AG09309 (cell line): ENCODE results near the gene SLC9A8.
A peak's percentile ranks its signal among the peaks of the same experiment; 100 is the strongest.

ENCODE experiments used
- DNase-seq: peaks from one replicate; pipeline ENCODE4 v3.0.0-alpha.2; 2010; ENCODE audit warnings: low read depth
- H3K4me3 ChIP-seq: 2 replicates; pipeline ENCODE4 v1.5.1; 2011; ENCODE audit warnings: mild to moderate bottlenecking, low read depth, low read length, moderate library complexity; ENCODE audit not compliant: control insufficient read depth
- TF ChIP-seq, protein P1 (sequence below): IDR thresholded peaks from 2 replicates; pipeline ENCODE4 v1.5.1; 2011; ENCODE audit warnings: mild to moderate bottlenecking, low read depth, low read length, inconsistent platforms; ENCODE audit not compliant: insufficient read depth, control insufficient read depth; ENCODE audit errors: missing control alignments

Gene SLC9A8

DNA sequence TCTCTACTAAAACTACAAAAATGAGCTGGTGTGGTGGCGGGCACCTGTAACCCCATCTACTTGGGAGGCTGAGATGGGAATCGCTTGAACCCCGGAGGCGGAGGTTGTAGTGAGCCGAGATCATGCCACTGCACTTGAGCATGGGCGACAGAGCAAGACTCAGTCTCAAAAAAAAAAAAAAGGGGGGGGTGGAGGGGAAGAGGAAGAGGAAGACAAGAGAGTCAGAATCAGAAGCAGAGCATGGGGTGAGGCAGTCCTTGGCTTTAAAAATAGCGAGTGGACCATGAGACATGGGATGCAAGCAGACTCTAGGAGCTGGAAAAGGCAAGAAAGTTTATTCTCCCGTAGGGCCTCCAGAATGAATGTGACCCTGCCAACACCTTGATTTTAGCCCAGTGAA is 3.9 kb upstream of the SLC9A8 start:
- DNase-seq = no peak
- TF ChIP-seq, protein P1, sequence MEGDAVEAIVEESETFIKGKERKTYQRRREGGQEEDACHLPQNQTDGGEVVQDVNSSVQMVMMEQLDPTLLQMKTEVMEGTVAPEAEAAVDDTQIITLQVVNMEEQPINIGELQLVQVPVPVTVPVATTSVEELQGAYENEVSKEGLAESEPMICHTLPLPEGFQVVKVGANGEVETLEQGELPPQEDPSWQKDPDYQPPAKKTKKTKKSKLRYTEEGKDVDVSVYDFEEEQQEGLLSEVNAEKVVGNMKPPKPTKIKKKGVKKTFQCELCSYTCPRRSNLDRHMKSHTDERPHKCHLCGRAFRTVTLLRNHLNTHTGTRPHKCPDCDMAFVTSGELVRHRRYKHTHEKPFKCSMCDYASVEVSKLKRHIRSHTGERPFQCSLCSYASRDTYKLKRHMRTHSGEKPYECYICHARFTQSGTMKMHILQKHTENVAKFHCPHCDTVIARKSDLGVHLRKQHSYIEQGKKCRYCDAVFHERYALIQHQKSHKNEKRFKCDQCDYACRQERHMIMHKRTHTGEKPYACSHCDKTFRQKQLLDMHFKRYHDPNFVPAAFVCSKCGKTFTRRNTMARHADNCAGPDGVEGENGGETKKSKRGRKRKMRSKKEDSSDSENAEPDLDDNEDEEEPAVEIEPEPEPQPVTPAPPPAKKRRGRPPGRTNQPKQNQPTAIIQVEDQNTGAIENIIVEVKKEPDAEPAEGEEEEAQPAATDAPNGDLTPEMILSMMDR = no peak
- no peak overlapping the region for H3K4me3 ChIP-seq

DNA sequence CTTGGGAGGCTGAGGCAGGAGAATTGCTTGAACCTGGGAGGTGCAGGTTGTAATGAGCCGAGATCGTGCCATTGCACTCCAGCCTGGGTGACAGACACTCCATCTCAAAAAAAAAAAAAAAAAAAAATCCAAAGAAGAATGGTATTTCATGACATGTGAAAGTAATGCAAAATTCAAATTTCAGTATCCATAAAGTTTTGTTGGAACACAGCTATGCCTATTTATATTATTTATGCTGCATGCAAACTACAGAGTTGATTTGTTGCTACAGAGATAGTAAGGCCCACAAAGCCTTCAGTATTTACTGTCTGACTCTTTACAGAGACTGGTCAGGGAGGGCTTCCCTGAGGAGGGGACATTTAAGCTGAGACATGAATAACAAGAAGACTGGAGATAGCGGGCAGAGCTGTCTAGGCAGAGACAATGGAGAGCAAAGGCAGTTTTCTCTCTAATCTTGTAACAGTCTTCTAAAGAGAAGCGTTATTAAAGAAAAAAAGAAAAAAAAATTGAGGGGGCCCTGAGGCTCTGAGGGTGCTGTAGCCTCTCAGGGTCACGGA is 2.7 kb upstream of the SLC9A8 start:
- H3K4me3 ChIP-seq = no peak overlapping the region
- no peak for DNase-seq
- TF ChIP-seq, protein P1 = no peak

DNA sequence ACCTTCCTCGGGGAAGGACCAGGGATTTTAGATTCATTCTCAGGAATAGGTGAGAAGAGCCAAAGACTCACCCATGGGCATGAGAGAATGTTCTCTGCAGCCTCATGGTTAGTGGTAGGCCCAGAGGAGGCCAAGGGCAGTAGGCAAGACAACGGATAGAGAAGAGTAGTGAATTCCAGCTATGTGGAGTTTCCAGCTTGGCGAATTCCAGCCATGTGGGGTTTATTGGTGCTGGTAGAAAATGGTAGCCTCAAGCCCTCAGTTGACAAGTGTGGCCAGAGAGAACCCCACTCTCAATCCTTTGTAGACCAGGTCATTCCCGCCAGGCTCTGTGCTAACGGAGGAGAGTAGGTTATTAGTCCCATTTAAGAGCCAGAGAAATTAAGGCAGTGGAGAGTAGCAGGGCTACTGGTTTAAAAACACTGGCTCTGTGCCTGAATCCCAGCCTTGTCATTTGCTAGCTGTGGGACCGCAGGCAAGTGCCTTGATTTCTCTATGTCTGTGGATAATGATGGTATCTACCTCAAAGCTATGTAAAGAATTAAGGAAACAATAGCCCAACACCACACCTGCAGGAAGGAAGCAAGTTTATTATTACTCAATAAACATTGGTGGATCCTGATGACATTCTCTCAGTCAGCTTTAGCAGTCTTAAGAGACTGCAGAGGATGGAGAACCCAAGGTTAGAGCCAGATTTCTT is 2.0 kb upstream of the SLC9A8 start:
- H3K4me3 ChIP-seq = no peak overlapping the region
- TF ChIP-seq, protein P1 = no peak
- no peak for DNase-seq

DNA sequence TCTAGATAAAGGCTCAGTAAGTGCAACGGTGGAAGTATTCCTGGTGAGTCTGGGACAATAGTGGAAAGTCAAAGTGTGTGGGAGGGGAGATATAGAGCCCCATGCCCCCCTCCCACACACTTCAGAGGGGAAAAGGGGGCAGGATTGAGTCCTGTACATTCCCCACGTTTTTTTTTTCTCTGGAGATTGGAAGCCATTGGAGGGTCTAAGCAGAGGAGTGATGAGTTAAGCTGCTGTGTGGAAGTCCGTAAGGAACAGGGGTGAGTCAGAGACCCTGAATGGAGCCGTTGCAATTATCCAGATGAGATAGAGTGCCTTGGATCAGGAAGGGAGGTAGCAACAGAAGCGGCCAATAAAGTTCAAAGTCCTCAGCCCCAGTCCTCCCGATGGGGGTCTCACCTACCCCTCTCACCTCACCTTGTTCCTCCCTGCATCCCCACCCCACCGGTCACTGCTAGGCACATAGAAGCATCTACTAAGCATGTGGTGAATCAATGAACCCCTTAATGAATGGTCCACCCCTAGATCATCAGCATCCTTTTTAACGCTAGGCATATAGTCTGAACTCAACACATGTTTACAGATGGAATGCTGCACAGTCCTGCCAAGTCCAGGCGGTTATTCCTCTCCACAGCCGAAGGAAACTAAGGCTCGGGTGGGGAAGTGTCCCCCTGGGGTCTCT is 662 bp upstream of the SLC9A8 start:
- no peak for DNase-seq
- H3K4me3 ChIP-seq = peak overlapping the region; percentile 63
- TF ChIP-seq, protein P1 = no peak

DNA sequence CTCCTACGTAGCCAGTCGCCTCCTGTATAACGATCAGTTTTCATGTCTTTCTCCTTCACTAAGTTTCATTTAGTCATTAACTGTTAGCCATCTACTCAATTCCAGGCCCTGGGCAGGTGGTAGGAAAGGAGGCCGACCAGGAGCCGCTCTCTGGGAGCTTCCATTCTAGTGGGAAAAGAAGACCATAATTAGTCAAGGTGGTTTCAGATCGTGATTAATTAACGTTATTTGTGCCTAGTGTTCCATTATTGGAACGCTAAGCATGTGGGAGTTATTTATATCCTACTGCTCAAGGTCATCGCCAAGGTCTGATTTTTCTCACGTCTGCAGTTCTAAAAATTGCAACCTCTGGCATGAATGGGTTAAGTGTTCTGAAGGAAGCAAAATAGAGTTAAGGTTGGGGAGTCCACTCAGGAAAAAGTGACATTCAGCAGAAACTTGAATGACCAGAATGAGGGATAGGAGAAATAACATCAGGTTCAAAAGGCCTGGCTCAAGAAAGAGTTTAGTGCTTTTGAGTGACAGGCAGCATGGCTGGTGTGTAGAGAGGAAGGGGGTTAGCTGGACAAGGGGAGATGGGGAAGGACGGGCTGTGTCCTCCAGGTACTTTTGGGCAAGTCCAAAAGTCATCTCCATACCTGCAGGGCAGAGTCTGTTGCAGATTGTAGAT is 812 bp downstream of the SLC9A8 start:
- peak overlapping the region; percentile 63 for H3K4me3 ChIP-seq
- DNase-seq = no peak
- TF ChIP-seq, protein P1 = no peak

DNA sequence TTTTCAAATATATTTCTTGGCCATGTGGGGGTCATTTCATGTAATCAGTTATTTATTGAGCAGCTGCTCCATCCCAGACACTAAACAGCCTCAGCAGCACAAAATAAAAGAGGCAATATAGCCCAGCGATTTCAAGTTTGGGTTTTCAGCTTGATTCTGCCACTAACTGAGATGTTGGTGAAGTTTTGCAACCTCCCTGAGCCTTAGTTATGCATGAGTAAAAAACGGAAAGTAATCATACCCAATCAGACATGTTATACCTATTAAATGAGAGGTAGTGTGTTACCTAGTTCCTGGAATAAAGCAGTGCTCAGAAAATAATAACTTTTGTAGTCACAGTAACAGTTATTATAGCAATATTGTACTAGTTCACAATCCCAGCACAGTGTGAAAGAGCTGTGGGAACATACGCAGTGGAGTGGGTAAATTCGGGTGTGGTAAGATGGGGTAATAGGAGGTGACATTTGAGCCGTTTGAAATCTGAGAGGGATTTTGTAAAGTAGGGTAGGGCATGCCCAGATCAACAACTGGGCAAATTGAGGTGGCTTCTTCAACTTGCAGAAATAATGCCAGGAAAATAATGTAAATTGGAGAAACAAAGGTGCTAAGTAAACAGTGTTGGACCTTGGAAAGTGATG is 1.5 kb downstream of the SLC9A8 start:
- no peak overlapping the region for H3K4me3 ChIP-seq
- TF ChIP-seq, protein P1 = no peak
- no peak for DNase-seq
